ENCODE results near the gene DDX4. TPM values are rescaled to one million over a fixed set of nuclear protein-coding genes. Genes with fewer than 3 reads are reported as not detected.

The DDX4 gene
- total RNA-seq, 1 donor from 2014 or later: not detected

GRCh38 chr5:55829956-55830355, 92.1 kb downstream of the DDX4 start:
- Histone ChIP-seq H3K27me3 (ENCODE audit: low read depth) (peaks cover 23% of the 10 kb centered on the region), H3K4me1 (no peaks in the 10 kb centered on the region), H3K36me3 (no peaks in the 10 kb centered on the region), H3K4me3 (no peak overlapping the region), H3K9me3 (replicated peaks) (no peaks in the 10 kb centered on the region), H3K27ac (replicated peaks) (no peak overlapping the region)
- no peak for TF ChIP-seq CTCF (IDR thresholded peaks at IDR 0.05; ENCODE audit: borderline replicate concordance)
- DNase-seq: no peak
- intact Hi-C loops (cut with micrococcal nuclease): no loop called here

- no peak for DNase-seq
- Histone ChIP-seq H3K4me3 (no peak overlapping the region), H3K9me3 (replicated peaks) (no peaks in the 10 kb centered on the region), H3K4me1 (no peaks in the 10 kb centered on the region), H3K27me3 (ENCODE audit: low read depth) (peaks cover 10% of the 10 kb centered on the region), H3K36me3 (no peaks in the 10 kb centered on the region), H3K27ac (replicated peaks) (no peak overlapping the region)
- no peak for TF ChIP-seq CTCF (IDR thresholded peaks at IDR 0.05; ENCODE audit: borderline replicate concordance)
- intact Hi-C loops (cut with micrococcal nuclease): no loop called here
Measured at GRCh38 chr5:55832446-55832845, 94.6 kb downstream of the DDX4 start.

- no peaks in the 10 kb centered on the region for H3K9me3 ChIP-seq (replicated peaks)
- H3K27me3 ChIP-seq (ENCODE audit: low read depth): peaks cover 6% of the 10 kb centered on the region
- no peak for TF ChIP-seq CTCF (IDR thresholded peaks at IDR 0.05; ENCODE audit: borderline replicate concordance)
- intact Hi-C loops (cut with micrococcal nuclease): no loop called here
- no peak overlapping the region for H3K27ac ChIP-seq (replicated peaks)
- no peak for DNase-seq
- no peaks in the 10 kb centered on the region for H3K36me3 ChIP-seq
- H3K4me3 ChIP-seq: no peak overlapping the region
- H3K4me1 ChIP-seq: no peaks in the 10 kb centered on the region
Measured at GRCh38 chr5:55836191-55836590, 98.3 kb downstream of the DDX4 start.

- intact Hi-C loops (cut with micrococcal nuclease): no loop called here
Measured at GRCh38 chr5:55841976-55842375, 104.1 kb downstream of the DDX4 start.

GRCh38 chr5:55847837-55848236, 110.0 kb downstream of the DDX4 start:
- Histone ChIP-seq H3K27me3 (ENCODE audit: low read depth) (no peaks in the 10 kb centered on the region), H3K9me3 (replicated peaks) (peaks cover 7% of the 10 kb centered on the region), H3K4me1 (no peaks in the 10 kb centered on the region), H3K36me3 (no peaks in the 10 kb centered on the region), H3K27ac (replicated peaks) (no peak overlapping the region), H3K4me3 (no peak overlapping the region)
- DNase-seq: no peak
- intact Hi-C loops (cut with micrococcal nuclease): no loop called here
- no peak for TF ChIP-seq CTCF (IDR thresholded peaks at IDR 0.05; ENCODE audit: borderline replicate concordance)

More at GRCh38 chr5:55841976-55842375, 104.1 kb downstream of the DDX4 start:
- TF ChIP-seq CTCF (IDR thresholded peaks at IDR 0.05; ENCODE audit: borderline replicate concordance): no peak
- Histone ChIP-seq H3K9me3 (replicated peaks) (peaks cover 7% of the 10 kb centered on the region), H3K4me1 (no peaks in the 10 kb centered on the region), H3K4me3 (no peak overlapping the region), H3K27ac (replicated peaks) (no peak overlapping the region), H3K27me3 (ENCODE audit: low read depth) (no peaks in the 10 kb centered on the region), H3K36me3 (no peaks in the 10 kb centered on the region)
- no peak for DNase-seq

- Histone ChIP-seq H3K4me1 (peaks cover 4% of the 10 kb centered on the region), H3K27me3 (ENCODE audit: low read depth) (no peaks in the 10 kb centered on the region), H3K4me3 (no peak overlapping the region), H3K27ac (replicated peaks) (no peak overlapping the region), H3K36me3 (no peaks in the 10 kb centered on the region), H3K9me3 (replicated peaks) (peaks cover 7% of the 10 kb centered on the region)
- TF ChIP-seq CTCF (IDR thresholded peaks at IDR 0.05; ENCODE audit: borderline replicate concordance): no peak
- intact Hi-C loops (cut with micrococcal nuclease): no loop called here
- DNase-seq: no peak
Measured at GRCh38 chr5:55848783-55849182, 110.9 kb downstream of the DDX4 start.

Data from left ventricle myocardium inferior (tissue), 1 donor.